Esophagus muscularis mucosa (tissue), 4 donors: ENCODE data around the gene ITGA2.

Source experiments
- CTCF ChIP-seq, 3 experiments: fragments of 200-600 bp in 2 of 3; fragments of 450-650 bp in 1 of 3; sonication (generic) in 2 of 3; IDR thresholded peaks; one replicate each; pipeline ENCODE4 v1.5.1; 2017 to 2019; ENCODE audit warnings: antibody characterized with exemption in 3 of 3, mild to moderate bottlenecking in 2 of 3, moderate library complexity in 1 of 3
- EP300 ChIP-seq: sonication (generic); formaldehyde crosslinking; IDR thresholded peaks from one replicate; pipeline ENCODE4 v1.6.1; 2017; ENCODE audit warnings: antibody characterized with exemption
- POLR2A ChIP-seq: fragments of 450-650 bp; IDR thresholded peaks from one replicate; pipeline ENCODE4 v1.6.1; 2017; ENCODE audit warnings: antibody characterized with exemption, moderate library complexity, mild to moderate bottlenecking, low read depth
- POLR2AphosphoS5 ChIP-seq, 2 donors: sonication (generic); formaldehyde crosslinking; IDR thresholded peaks; one replicate each; pipeline ENCODE4 v1.6.1; 2017; ENCODE audit warnings: antibody characterized with exemption in 2 of 2

GRCh38 chr5:53038196-53038847 is 49.2 kb downstream of the ITGA2 start:
- TF ChIP-seq CTCF (IDR thresholded peaks at IDR 0.05) (no peak), POLR2A (no peak), POLR2AphosphoS5 (IDR thresholded peaks at IDR 0.05) (no peak), EP300 (no peak)
